ENCODE data around the gene DUSP10.

DUSP10 gene

GRCh38 chr1:221709854-221710253 is 32.0 kb downstream of the DUSP10 start:
- Histone ChIP-seq H4K20me1 (ENCODE audit: insufficient read depth, low read length) (no peaks in the 10 kb centered on the region), H3K79me2 (ENCODE audit: insufficient read depth, low read length) (peaks cover 9% of the 10 kb centered on the region; the same call in 1 of the 2 replicates), H3K9ac (ENCODE audit: low read length) (peak overlapping the region; percentile 29; the same call in 1 of the 2 replicates), H3K4me1 (ENCODE audit: insufficient read depth, low read length, severe bottlenecking) (peaks cover 67% of the 10 kb centered on the region), H3K27me3 (ENCODE audit: insufficient read depth, low read length) (no peaks in the 10 kb centered on the region), H3K4me3 (ENCODE audit: low read depth, low read length, poor library complexity, severe bottlenecking) (no peak overlapping the region), H3F3A (ENCODE audit: insufficient read depth, low read length) (no peaks in the 10 kb centered on the region), H3K36me3 (ENCODE audit: insufficient read depth, low read length) (peaks cover 29% of the 10 kb centered on the region), H3K4me2 (ENCODE audit: low read length) (peak overlapping the region; percentile 46; the same call in 1 of the 2 replicates), H3K9me2 (ENCODE audit: low read depth, low read length) (no peaks in the 10 kb centered on the region), H3K9me3 (ENCODE audit: low read length) (peaks cover 3% of the 10 kb centered on the region; the same call in 1 of the 2 replicates), H2AFZ (ENCODE audit: low read length) (no peak overlapping the region), H3K27ac (ENCODE audit: low read depth, low read length, poor library complexity, severe bottlenecking) (peak overlapping the region; percentile 91)
- no peak for TF ChIP-seq EZH2 (IDR thresholded peaks at IDR 0.05; ENCODE audit: borderline replicate concordance, low read length)
- TF ChIP-seq, protein P1, sequence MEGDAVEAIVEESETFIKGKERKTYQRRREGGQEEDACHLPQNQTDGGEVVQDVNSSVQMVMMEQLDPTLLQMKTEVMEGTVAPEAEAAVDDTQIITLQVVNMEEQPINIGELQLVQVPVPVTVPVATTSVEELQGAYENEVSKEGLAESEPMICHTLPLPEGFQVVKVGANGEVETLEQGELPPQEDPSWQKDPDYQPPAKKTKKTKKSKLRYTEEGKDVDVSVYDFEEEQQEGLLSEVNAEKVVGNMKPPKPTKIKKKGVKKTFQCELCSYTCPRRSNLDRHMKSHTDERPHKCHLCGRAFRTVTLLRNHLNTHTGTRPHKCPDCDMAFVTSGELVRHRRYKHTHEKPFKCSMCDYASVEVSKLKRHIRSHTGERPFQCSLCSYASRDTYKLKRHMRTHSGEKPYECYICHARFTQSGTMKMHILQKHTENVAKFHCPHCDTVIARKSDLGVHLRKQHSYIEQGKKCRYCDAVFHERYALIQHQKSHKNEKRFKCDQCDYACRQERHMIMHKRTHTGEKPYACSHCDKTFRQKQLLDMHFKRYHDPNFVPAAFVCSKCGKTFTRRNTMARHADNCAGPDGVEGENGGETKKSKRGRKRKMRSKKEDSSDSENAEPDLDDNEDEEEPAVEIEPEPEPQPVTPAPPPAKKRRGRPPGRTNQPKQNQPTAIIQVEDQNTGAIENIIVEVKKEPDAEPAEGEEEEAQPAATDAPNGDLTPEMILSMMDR (IDR thresholded peaks at IDR 0.05; ENCODE audit: low read length), result no peak

DNA sequence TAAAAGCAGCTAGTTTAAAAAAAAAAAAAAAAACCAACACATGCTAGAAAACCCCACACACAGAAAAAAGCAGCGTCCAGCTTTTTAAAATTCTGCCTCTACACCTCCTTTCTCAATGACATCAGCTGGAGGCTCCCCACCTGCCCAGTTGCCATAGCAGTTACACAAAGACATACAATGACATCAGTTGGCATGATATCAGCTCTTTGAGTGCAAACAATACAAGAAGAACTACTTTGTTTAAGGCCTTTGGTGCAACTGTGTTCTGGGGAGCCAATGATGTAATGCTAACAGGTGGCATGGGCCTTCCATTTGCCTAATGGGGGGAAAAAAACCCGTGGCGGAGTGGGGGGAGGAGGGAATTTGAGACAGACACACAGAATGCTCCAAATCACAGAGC is 32.9 kb downstream of the DUSP10 start:
- H3K79me2 ChIP-seq (ENCODE audit: insufficient read depth, low read length), result peaks cover 6% of the 10 kb centered on the region; the same call in 1 of the 2 replicates
- peak overlapping the region; percentile 91 for H3K27ac ChIP-seq (ENCODE audit: low read depth, low read length, poor library complexity, severe bottlenecking)
- peak overlapping the region; percentile 37; the same call in 1 of the 2 replicates for H3K9ac ChIP-seq (ENCODE audit: low read length)

GRCh38 chr1:221708076-221708571 is 33.8 kb downstream of the DUSP10 start:
- Histone ChIP-seq H3K9me3 (ENCODE audit: low read length) (no peaks in the 10 kb centered on the region), H3K9ac (ENCODE audit: low read length) (peak overlapping the region; percentile 37; the same call in 1 of the 2 replicates), H3F3A (ENCODE audit: insufficient read depth, low read length) (no peaks in the 10 kb centered on the region), H3K27ac (ENCODE audit: low read depth, low read length, poor library complexity, severe bottlenecking) (peak overlapping the region; percentile 91), H3K27me3 (ENCODE audit: insufficient read depth, low read length) (no peaks in the 10 kb centered on the region), H3K4me3 (ENCODE audit: low read depth, low read length, poor library complexity, severe bottlenecking) (peak overlapping the region; percentile 17), H3K9me2 (ENCODE audit: low read depth, low read length) (no peaks in the 10 kb centered on the region), H3K36me3 (ENCODE audit: insufficient read depth, low read length) (peaks cover 35% of the 10 kb centered on the region), H3K4me2 (ENCODE audit: low read length) (peak overlapping the region; percentile 46), H3K4me1 (ENCODE audit: insufficient read depth, low read length, severe bottlenecking) (peaks cover 58% of the 10 kb centered on the region), H2AFZ (ENCODE audit: low read length) (no peak overlapping the region), H4K20me1 (ENCODE audit: insufficient read depth, low read length) (no peaks in the 10 kb centered on the region), H3K79me2 (ENCODE audit: insufficient read depth, low read length) (no peaks in the 10 kb centered on the region)
- TF ChIP-seq EZH2 (IDR thresholded peaks at IDR 0.05; ENCODE audit: borderline replicate concordance, low read length), result no peak
- TF ChIP-seq, protein P1 (IDR thresholded peaks at IDR 0.05; ENCODE audit: low read length), result no peak

More for the DNA sequence above, 32.9 kb downstream of the DUSP10 start:
- H3F3A ChIP-seq (ENCODE audit: insufficient read depth, low read length), result no peaks in the 10 kb centered on the region
- peaks cover 67% of the 10 kb centered on the region for H3K4me1 ChIP-seq (ENCODE audit: insufficient read depth, low read length, severe bottlenecking)
- H3K9me3 ChIP-seq (ENCODE audit: low read length), result no peaks in the 10 kb centered on the region
- no peak overlapping the region for H2AFZ ChIP-seq (ENCODE audit: low read length)
- H4K20me1 ChIP-seq (ENCODE audit: insufficient read depth, low read length), result no peaks in the 10 kb centered on the region
- no peak for TF ChIP-seq EZH2 (IDR thresholded peaks at IDR 0.05; ENCODE audit: borderline replicate concordance, low read length)
- TF ChIP-seq, protein P1 (IDR thresholded peaks at IDR 0.05; ENCODE audit: low read length), result no peak
- no peaks in the 10 kb centered on the region for H3K27me3 ChIP-seq (ENCODE audit: insufficient read depth, low read length)
- H3K4me2 ChIP-seq (ENCODE audit: low read length), result peak overlapping the region; percentile 46; the same call in 1 of the 2 replicates
- H3K36me3 ChIP-seq (ENCODE audit: insufficient read depth, low read length), result peaks cover 28% of the 10 kb centered on the region
- H3K4me3 ChIP-seq (ENCODE audit: low read depth, low read length, poor library complexity, severe bottlenecking), result no peak overlapping the region
- H3K9me2 ChIP-seq (ENCODE audit: low read depth, low read length), result no peaks in the 10 kb centered on the region

Measured in OCI-LY1 (cell line).